IMR-90 (cell line): ENCODE results near the gene DIP2C. TPM values are rescaled to one million over a fixed set of nuclear protein-coding genes. Genes with fewer than 3 reads are reported as not detected.

Experiments
- ATAC-seq: fragments of 200-7000 bp; cut with Tn5 transposase; 2 replicates; pipeline ENCODE4 v1.9.1; 2020; ENCODE audit warnings: low read depth, mild to moderate bottlenecking, moderate library complexity
- BruUV-seq: library from RNA; stranded (reverse); fragments of 400-500 nt; replicated peaks from 2 replicates; lab custom pipeline; 2021; lab: Mats Ljungman, UMichigan
- CTCF ChIA-PET: fragments of 300-600 bp; formaldehyde crosslinking; extraction: SDS; loops from one replicate; lab custom pipeline; 2021; ENCODE audit warnings: antibody characterized with exemption; lab: Yijun Ruan, JAX
- POLR2A ChIA-PET: fragments of 300-600 bp; sonication (Branson Sonifier 250); formaldehyde crosslinking; loops from one replicate; lab custom pipeline; 2022; ENCODE audit warnings: antibody characterized with exemption; ENCODE audit not compliant: unreplicated experiment; lab: Charles Lee
- DNase-seq: peaks from one replicate; pipeline ENCODE4 v3.0.0; 2013
- H2AFZ ChIP-seq: replicated peaks from 2 replicates; pipeline ENCODE3; 2013; ENCODE audit warnings: low read length, mild to moderate bottlenecking; ENCODE audit not compliant: poor library complexity
- H2AK5ac ChIP-seq: 2 replicates; pipeline ENCODE4 v1.6.1; 2013; ENCODE audit warnings: low read depth, low read length, inconsistent platforms
- H2AK9ac ChIP-seq: replicated peaks from 2 replicates; pipeline ENCODE3; 2013; ENCODE audit warnings: mild to moderate bottlenecking, low read depth, low read length, moderate library complexity; ENCODE audit not compliant: poor library complexity
- H2BK120ac ChIP-seq: 2 replicates; pipeline ENCODE4 v1.6.1; 2013; ENCODE audit warnings: low read depth, low read length, inconsistent platforms
- H2BK15ac ChIP-seq: 3 replicates; pipeline ENCODE4 v1.6.1; 2013; ENCODE audit warnings: low read depth, low read length, inconsistent platforms
- H2BK20ac ChIP-seq: 2 replicates; pipeline ENCODE4 v1.6.1; 2013; ENCODE audit warnings: low read depth, mild to moderate bottlenecking, inconsistent platforms, low read length, moderate library complexity
- H2BK5ac ChIP-seq: 2 replicates; pipeline ENCODE4 v1.6.1; 2013; ENCODE audit warnings: mild to moderate bottlenecking, low read depth, low read length, inconsistent platforms; ENCODE audit not compliant: poor library complexity, severe bottlenecking
- H3K14ac ChIP-seq: replicated peaks from 2 replicates; pipeline ENCODE4 v1.6.1; 2013; ENCODE audit warnings: low read depth, low read length, inconsistent platforms
- H3K18ac ChIP-seq: 2 replicates; pipeline ENCODE4 v1.6.1; 2013; ENCODE audit warnings: low read depth, low read length, control low read depth
- H3K23ac ChIP-seq: 2 replicates; pipeline ENCODE4 v1.6.1; 2013; ENCODE audit warnings: low read depth, low read length, inconsistent platforms
- H3K27ac ChIP-seq: 2 replicates; pipeline ENCODE4 v1.5.1; 2013; ENCODE audit warnings: mild to moderate bottlenecking, control low read depth, low read length; ENCODE audit not compliant: insufficient read depth
- H3K27me3 ChIP-seq: 2 replicates; pipeline ENCODE4 v1.6.1; 2013; ENCODE audit warnings: low read length; ENCODE audit not compliant: control insufficient read depth, insufficient read depth
- H3K36me3 ChIP-seq: 2 replicates; pipeline ENCODE4 v1.6.1; 2013; ENCODE audit warnings: low read length, mixed read lengths; ENCODE audit not compliant: control insufficient read depth, insufficient read depth
- H3K4ac ChIP-seq: 2 replicates; pipeline ENCODE4 v1.6.1; 2013; ENCODE audit warnings: low read depth, low read length, inconsistent platforms
- H3K4me1 ChIP-seq: 2 replicates; pipeline ENCODE4 v1.6.1; 2013; ENCODE audit warnings: low read length, mixed read lengths; ENCODE audit not compliant: control insufficient read depth, insufficient read depth
- H3K4me2 ChIP-seq: 2 replicates; pipeline ENCODE4 v1.6.1; 2013; ENCODE audit warnings: low read depth, mild to moderate bottlenecking, control low read depth, low read length, moderate library complexity
- H3K4me3 ChIP-seq: 2 replicates; pipeline ENCODE4 v1.5.1; 2013; ENCODE audit warnings: low read depth, mild to moderate bottlenecking, control low read depth, low read length, moderate library complexity; ENCODE audit not compliant: insufficient read depth
- H3K56ac ChIP-seq: 2 replicates; pipeline ENCODE4 v1.6.1; 2013; ENCODE audit warnings: low read length, inconsistent platforms; ENCODE audit not compliant: insufficient read depth; ENCODE audit errors: extremely low read depth
- H3K79me1 ChIP-seq, 2 experiments: 2 replicates each; pipeline ENCODE4 v1.6.1; 2013; ENCODE audit warnings: low read length in 2 of 2, inconsistent platforms in 1 of 2, low read depth in 1 of 2
- H3K9ac ChIP-seq: 2 replicates; pipeline ENCODE4 v1.6.1; 2013; ENCODE audit warnings: low read depth, low read length, control low read depth
- H3K9me1 ChIP-seq: 2 replicates; pipeline ENCODE4 v1.6.1; 2013; ENCODE audit warnings: low read length, inconsistent platforms; ENCODE audit not compliant: insufficient read depth
- H3K9me3 ChIP-seq: 2 replicates; pipeline ENCODE4 v1.6.1; 2013; ENCODE audit warnings: low read length; ENCODE audit not compliant: control insufficient read depth, insufficient read depth
- H4K20me1 ChIP-seq: 2 replicates; pipeline ENCODE4 v1.6.1; 2013; ENCODE audit warnings: low read length, inconsistent platforms; ENCODE audit not compliant: insufficient read depth
- H4K5ac ChIP-seq: 2 replicates; pipeline ENCODE4 v1.6.1; 2013; ENCODE audit warnings: mild to moderate bottlenecking, low read depth, low read length, control low read depth
- H4K8ac ChIP-seq, 2 experiments: 2 replicates each; pipeline ENCODE4 v1.6.1; 2013; ENCODE audit warnings: low read depth in 2 of 2, low read length in 2 of 2, control low read depth in 1 of 2, inconsistent platforms in 1 of 2
- H4K91ac ChIP-seq: 2 replicates; pipeline ENCODE4 v1.6.1; 2013; ENCODE audit warnings: low read depth, low read length, inconsistent platforms; ENCODE audit not compliant: insufficient read depth
- FOS ChIP-seq: fragments of 150-350 bp; IDR thresholded peaks from 2 replicates; pipeline ENCODE4 v1.6.1; 2016; ENCODE audit warnings: low read depth, low read length
- NFE2L2 ChIP-seq: fragments of 150-350 bp; IDR thresholded peaks from 2 replicates; pipeline ENCODE4 v1.6.1; 2016; ENCODE audit warnings: low read depth, mild to moderate bottlenecking, low read length
- WGBS, 2 experiments: methylation state at CpG; one replicate each; pipeline versions ENCODE4 v1.1.5 to v1.1.7; 2013; ENCODE audit warnings: missing lambda C conversion rate in 2 of 2; ENCODE audit not compliant: insufficient read length in 1 of 2; ENCODE audit errors: extremely low coverage in 2 of 2; 5-methylcytosine and 5-hydroxymethylcytosine counted together
- dilution Hi-C: fragments of 300-500 bp; cut with HindIII; formaldehyde crosslinking; loops from one replicate; pipeline ENCODE4 v1.14.3; 2018; ENCODE audit warnings: low sequenced_read_pairs; ENCODE audit not compliant: unreplicated experiment
- in situ Hi-C: fragments of 300-500 bp; cut with MboI; formaldehyde crosslinking; loops from 3 replicates; pipeline ENCODE4 v1.14.3; 2019; ENCODE audit warnings: low sequenced_read_pairs, inconsistent platforms, mixed read lengths
- intact Hi-C: fragments of 100-400 bp; cut with micrococcal nuclease; formaldehyde crosslinking; loops from 2 replicates; pipeline ENCODE4 v1.10.0; 2022
- polyA plus RNA-seq, 3 experiments: library from polyadenylated mRNA; depleted of rRNA; stranded (reverse); fragments of >200 nt; gene quantifications; 2 replicates each; pipeline ENCODE4 v1.2.3, GENCODE V29; 2012; ENCODE audit warnings: low replicate concordance in 1 of 3
- total RNA-seq: library from RNA; depleted of rRNA; stranded (reverse); fragments of >200 nt; gene quantifications from 2 replicates; pipeline ENCODE4 v1.2.3, GENCODE V29; 2012
- TF ChIP-seq, protein P1 (sequence below): conservative IDR thresholded peaks from 2 replicates; pipeline ENCODE4 v1.5.1; 2012; ENCODE audit warnings: mild to moderate bottlenecking, low read depth, low read length, improper control_type of control experiment

DIP2C gene
- total and polyA plus RNA-seq, 2 of the 4 experiments (the other 2 are of a cell fraction): 8.6 to 17.3 TPM

- no peak overlapping the region for H2BK20ac ChIP-seq
- H3K9me1 ChIP-seq: peaks cover 18% of the 10 kb centered on the region
- no peaks in the 10 kb centered on the region for H3K27me3 ChIP-seq
- no peaks in the 10 kb centered on the region; the same call in 1 of the 2 replicates for H4K20me1 ChIP-seq
- no peak overlapping the region for H3K27ac ChIP-seq
- WGBS, 2 experiments: no CpG with 5 or more reads among the region's 20 CpGs
- no peak for DNase-seq
- ATAC-seq: no peak
- peaks cover 11 to 52% of the 10 kb centered on the region in 2 experiments; a peak in 3 of 4 replicates for H3K79me1 ChIP-seq
- H3K9me3 ChIP-seq: no peaks in the 10 kb centered on the region
- H3K4me2 ChIP-seq: no peak overlapping the region
- peaks cover 37% of the 10 kb centered on the region for H3K36me3 ChIP-seq
- H3K23ac ChIP-seq: no peak overlapping the region
- no peak overlapping the region for H4K91ac ChIP-seq
- no peak overlapping the region for H2AFZ ChIP-seq
- H3K4me1 ChIP-seq: no peaks in the 10 kb centered on the region
- no peak overlapping the region for H3K18ac ChIP-seq
- no peak overlapping the region for H3K4ac ChIP-seq
- H3K56ac ChIP-seq: no peak overlapping the region
- no TSS peak for BruUV-seq
- in situ Hi-C loops: no loop called here
- H3K4me3 ChIP-seq: no peak overlapping the region
- POLR2A ChIA-PET: no interaction called here
- no peak overlapping the region for H2AK5ac ChIP-seq
- intact Hi-C loops: no loop called here
- no peak overlapping the region for H3K14ac ChIP-seq
- TF ChIP-seq, protein P1, sequence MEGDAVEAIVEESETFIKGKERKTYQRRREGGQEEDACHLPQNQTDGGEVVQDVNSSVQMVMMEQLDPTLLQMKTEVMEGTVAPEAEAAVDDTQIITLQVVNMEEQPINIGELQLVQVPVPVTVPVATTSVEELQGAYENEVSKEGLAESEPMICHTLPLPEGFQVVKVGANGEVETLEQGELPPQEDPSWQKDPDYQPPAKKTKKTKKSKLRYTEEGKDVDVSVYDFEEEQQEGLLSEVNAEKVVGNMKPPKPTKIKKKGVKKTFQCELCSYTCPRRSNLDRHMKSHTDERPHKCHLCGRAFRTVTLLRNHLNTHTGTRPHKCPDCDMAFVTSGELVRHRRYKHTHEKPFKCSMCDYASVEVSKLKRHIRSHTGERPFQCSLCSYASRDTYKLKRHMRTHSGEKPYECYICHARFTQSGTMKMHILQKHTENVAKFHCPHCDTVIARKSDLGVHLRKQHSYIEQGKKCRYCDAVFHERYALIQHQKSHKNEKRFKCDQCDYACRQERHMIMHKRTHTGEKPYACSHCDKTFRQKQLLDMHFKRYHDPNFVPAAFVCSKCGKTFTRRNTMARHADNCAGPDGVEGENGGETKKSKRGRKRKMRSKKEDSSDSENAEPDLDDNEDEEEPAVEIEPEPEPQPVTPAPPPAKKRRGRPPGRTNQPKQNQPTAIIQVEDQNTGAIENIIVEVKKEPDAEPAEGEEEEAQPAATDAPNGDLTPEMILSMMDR: no peak
- TF ChIP-seq FOS: no peak
- no peak for TF ChIP-seq NFE2L2
- no peak overlapping the region for H4K5ac ChIP-seq
- no peak overlapping the region for H4K8ac ChIP-seq
- no peak overlapping the region for H2BK120ac ChIP-seq
- dilution Hi-C loops: no loop called here
- H3K9ac ChIP-seq: no peak overlapping the region
- no peak overlapping the region for H2BK5ac ChIP-seq
- CTCF ChIA-PET: no interaction called here
- H2AK9ac ChIP-seq: no peak overlapping the region
- H2BK15ac ChIP-seq: no peak overlapping the region
Observed at GRCh38 chr10:470339-471003, 219.0 kb downstream of the DIP2C start.
